ENCODE measurements around the gene MAP4K2.
"Not testable (repeated sequence)": the region's sequence is repeated elsewhere in the genome, so short reads cannot be mapped to it uniquely, and the experiment has no call there.

The MAP4K2 gene

GRCh38 chr11:64803158-64803845 is at the start of gene MAP4K2:
Gene MAP4K2 (minus strand): TSS chr11:64803214. CDS start chr11:64803149, 65 bp downstream.
- peak within 1 kb of the TSS; percentile 77 for H3K27ac Mint-ChIP-seq
- peaks cover 41% of the 10 kb centered on the region for H3K4me1 Mint-ChIP-seq (ENCODE audit: low read depth)
- peak within 1 kb of the TSS; percentile 77 for H3K4me3 Mint-ChIP-seq
- intact Hi-C loops (cut with micrococcal nuclease): loop anchor here (1.0 kb wide), 1 partner anchor 25 kb away; the partner anchor contains the start of gene SF1
- no peaks in the 10 kb centered on the region for H3K27me3 Mint-ChIP-seq
- H3K36me3 Mint-ChIP-seq (ENCODE audit: low read depth): peaks cover 59% of the 10 kb centered on the region
- H3K9me3 Mint-ChIP-seq: no peaks in the 10 kb centered on the region

GRCh38 chr11:64851831-64852351 is 48.9 kb upstream of the MAP4K2 start:
- intact Hi-C loops (cut with micrococcal nuclease): no loop called here
- peak overlapping the region; percentile 30 for H3K27ac Mint-ChIP-seq
- no peaks in the 10 kb centered on the region for H3K9me3 Mint-ChIP-seq
- H3K27me3 Mint-ChIP-seq: peaks cover 19% of the 10 kb centered on the region
- H3K4me3 Mint-ChIP-seq: no peak overlapping the region
- peaks cover 37% of the 10 kb centered on the region for H3K36me3 Mint-ChIP-seq (ENCODE audit: low read depth)
- H3K4me1 Mint-ChIP-seq (ENCODE audit: low read depth): peaks cover 86% of the 10 kb centered on the region

- Mint-ChIP-seq H3K4me1 (ENCODE audit: low read depth) (peaks cover 78% of the 10 kb centered on the region), H3K36me3 (ENCODE audit: low read depth) (peaks cover 30% of the 10 kb centered on the region), H3K4me3 (peak overlapping the region; percentile 34), H3K27me3 (peaks cover 19% of the 10 kb centered on the region), H3K27ac (peak overlapping the region; percentile 30), H3K9me3 (no peaks in the 10 kb centered on the region)
- intact Hi-C loops (cut with micrococcal nuclease): no loop called here
Measured at GRCh38 chr11:64850979-64851567, 48.1 kb upstream of the MAP4K2 start.

GRCh38 chr11:64849598-64850356 is 46.8 kb upstream of the MAP4K2 start:
- Mint-ChIP-seq H3K36me3 (ENCODE audit: low read depth) (peaks cover 17% of the 10 kb centered on the region), H3K9me3 (no peaks in the 10 kb centered on the region), H3K27ac (no peak overlapping the region), H3K4me1 (ENCODE audit: low read depth) (peaks cover 70% of the 10 kb centered on the region), H3K27me3 (peaks cover 19% of the 10 kb centered on the region), H3K4me3 (no peak overlapping the region)
- intact Hi-C loops (cut with micrococcal nuclease): loop anchor here (5.0 kb wide), 3 partner anchors 148 to 268 kb away; partner anchors contain the start of genes ARL2, BATF2 and ZNHIT2

- H3K27me3 Mint-ChIP-seq: peaks cover 20% of the 10 kb centered on the region
- no peaks in the 10 kb centered on the region for H3K9me3 Mint-ChIP-seq
- no peak overlapping the region for H3K4me3 Mint-ChIP-seq
- peaks cover 64% of the 10 kb centered on the region for H3K4me1 Mint-ChIP-seq (ENCODE audit: low read depth)
- peaks cover 9% of the 10 kb centered on the region for H3K36me3 Mint-ChIP-seq (ENCODE audit: low read depth)
- peak overlapping the region; percentile 10 for H3K27ac Mint-ChIP-seq
- intact Hi-C loops (cut with micrococcal nuclease): loop anchor here (5.0 kb wide), 3 partner anchors 148 to 268 kb away; partner anchors contain the start of genes ARL2, BATF2 and ZNHIT2
Measured at GRCh38 chr11:64848826-64849597, 46.0 kb upstream of the MAP4K2 start.

GRCh38 chr11:64848214-64848825 is 45.3 kb upstream of the MAP4K2 start:
- peaks cover 26% of the 10 kb centered on the region for H3K27me3 Mint-ChIP-seq
- H3K9me3 Mint-ChIP-seq: no peaks in the 10 kb centered on the region
- H3K4me3 Mint-ChIP-seq: no peak overlapping the region
- peaks cover 2% of the 10 kb centered on the region for H3K36me3 Mint-ChIP-seq (ENCODE audit: low read depth)
- H3K27ac Mint-ChIP-seq: peak overlapping the region; percentile 10
- H3K4me1 Mint-ChIP-seq (ENCODE audit: low read depth): peaks cover 64% of the 10 kb centered on the region
- intact Hi-C loops (cut with micrococcal nuclease): loop anchor here (5.0 kb wide), 3 partner anchors 149 to 269 kb away; partner anchors contain the start of genes ARL2, BATF2 and ZNHIT2

GRCh38 chr11:64846998-64847666 is 44.1 kb upstream of the MAP4K2 start:
- Mint-ChIP-seq H3K36me3 (ENCODE audit: low read depth) (no peaks in the 10 kb centered on the region), H3K4me3 (no peak overlapping the region), H3K27me3 (peaks cover 30% of the 10 kb centered on the region), H3K27ac (no peak overlapping the region), H3K9me3 (no peaks in the 10 kb centered on the region), H3K4me1 (ENCODE audit: low read depth) (peaks cover 52% of the 10 kb centered on the region)
- intact Hi-C loops (cut with micrococcal nuclease): loop anchor here (1.0 to 5.0 kb wide), 5 partner anchors 47 to 270 kb away; partner anchors contain the start of genes ARL2, BATF2, PPP2R5B and ZNHIT2

GRCh38 chr11:64845776-64846129 is 42.7 kb upstream of the MAP4K2 start:
- not testable (repeated sequence) for H3K27ac Mint-ChIP-seq; H3K36me3 Mint-ChIP-seq (ENCODE audit: low read depth); H3K9me3 Mint-ChIP-seq; H3K4me3 Mint-ChIP-seq
- intact Hi-C loops (cut with micrococcal nuclease): loop anchor here (2.0 to 5.0 kb wide), 4 partner anchors 79 to 272 kb away; partner anchors contain the start of genes ARL2, BATF2, PPP2R5B and ZNHIT2
- Mint-ChIP-seq H3K27me3 (peaks cover 25% of the 10 kb centered on the region), H3K4me1 (ENCODE audit: low read depth) (peaks cover 38% of the 10 kb centered on the region)

- Mint-ChIP-seq H3K9me3 (no peaks in the 10 kb centered on the region), H3K4me3 (peak overlapping the region; percentile 14), H3K36me3 (ENCODE audit: low read depth) (no peaks in the 10 kb centered on the region), H3K4me1 (ENCODE audit: low read depth) (peaks cover 38% of the 10 kb centered on the region), H3K27ac (no peak overlapping the region), H3K27me3 (peaks cover 25% of the 10 kb centered on the region)
- intact Hi-C loops (cut with micrococcal nuclease): loop anchor here (5.0 kb wide), 3 partner anchors 152 to 272 kb away; partner anchors contain the start of genes ARL2, BATF2 and ZNHIT2
Measured at GRCh38 chr11:64845129-64845775, 42.2 kb upstream of the MAP4K2 start.

- peak within 1 kb of the TSS; percentile 48 for H3K4me3 Mint-ChIP-seq
- intact Hi-C loops (cut with micrococcal nuclease): loop anchor here (5.0 kb wide), 3 partner anchors 153 to 273 kb away; partner anchors contain the start of genes ARL2, BATF2 and ZNHIT2
- H3K36me3 Mint-ChIP-seq (ENCODE audit: low read depth): no peaks in the 10 kb centered on the region
- peaks cover 25% of the 10 kb centered on the region for H3K27me3 Mint-ChIP-seq
- peaks cover 35% of the 10 kb centered on the region for H3K4me1 Mint-ChIP-seq (ENCODE audit: low read depth)
- H3K27ac Mint-ChIP-seq: no peak within 1 kb of the TSS
- H3K9me3 Mint-ChIP-seq: no peaks in the 10 kb centered on the region
Measured at GRCh38 chr11:64844330-64845128, 41.5 kb upstream of the MAP4K2 start, which contains the start of gene CDC42BPG. Gene CDC42BPG (minus strand): TSS chr11:64844653. CDS start chr11:64844569, 84 bp downstream.

GRCh38 chr11:64843686-64844329 is 40.8 kb upstream of the MAP4K2 start:
- Mint-ChIP-seq H3K9me3 (no peaks in the 10 kb centered on the region), H3K27ac (no peak overlapping the region), H3K36me3 (ENCODE audit: low read depth) (no peaks in the 10 kb centered on the region), H3K4me1 (ENCODE audit: low read depth) (peaks cover 28% of the 10 kb centered on the region), H3K4me3 (peak overlapping the region; percentile 24), H3K27me3 (peaks cover 21% of the 10 kb centered on the region)
- intact Hi-C loops (cut with micrococcal nuclease): no loop called here
